ENCODE results near the gene FRYL. TPM values are rescaled to one million over a fixed set of nuclear protein-coding genes. Genes with fewer than 3 reads are reported as not detected.
"Not testable (repeated sequence)": the region's sequence is repeated elsewhere in the genome, so short reads cannot be mapped to it uniquely, and the experiment has no call there.

The FRYL gene
- polyA plus RNA-seq, 1 donor from 2014 or later = 29.6 TPM

GRCh38 chr4:48654015-48654664 is 125.9 kb downstream of the FRYL start:
- H3K27me3 Mint-ChIP-seq = no peaks in the 10 kb centered on the region
- no peaks in the 10 kb centered on the region for H3K9me3 Mint-ChIP-seq
- H3K4me3 Mint-ChIP-seq = no peak overlapping the region
- H3K27ac Mint-ChIP-seq = peak overlapping the region in 1 of 3 donors; percentile 10
- H3K36me3 Mint-ChIP-seq = peaks cover 3% of the 10 kb centered on the region
- H3K4me1 Mint-ChIP-seq = peaks cover 20 to 26% (median 23%) of the 10 kb centered on the region in 3 donors

DNA sequence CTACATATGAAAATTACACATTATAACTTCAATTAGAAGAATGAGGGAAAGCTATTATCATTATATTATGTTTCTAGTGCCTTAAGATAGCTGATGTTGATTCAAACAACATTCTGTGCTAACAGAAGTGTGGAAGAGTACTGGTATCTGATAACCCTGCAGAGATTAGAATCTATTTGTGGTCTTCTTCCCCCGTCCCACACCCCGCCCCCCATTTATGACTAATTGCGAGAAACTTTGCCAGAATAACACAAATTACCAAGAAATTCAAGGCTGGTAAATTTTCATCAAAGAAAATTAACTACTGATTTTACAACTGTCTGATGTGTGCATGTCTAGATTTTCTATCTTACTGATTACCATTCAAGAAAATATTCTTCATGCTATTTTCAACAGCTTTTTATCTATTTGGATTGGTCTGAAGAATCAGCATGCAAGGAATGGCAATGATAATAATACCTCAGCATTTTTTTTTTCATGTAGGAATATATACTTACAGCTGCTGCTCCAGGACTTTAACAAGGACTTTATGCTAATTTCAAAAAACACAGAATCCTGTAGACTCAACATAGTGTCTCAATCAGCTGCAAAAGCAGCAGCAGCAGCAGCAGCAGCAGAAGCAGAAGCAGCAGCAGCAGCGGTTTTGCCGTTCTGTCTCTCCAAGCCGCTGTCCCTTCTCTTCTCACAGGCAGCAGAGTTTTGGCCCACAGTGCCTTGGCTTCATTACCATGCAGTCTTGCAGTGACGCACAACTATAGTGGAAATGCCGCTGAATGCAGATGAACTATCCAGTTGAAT is 126.7 kb downstream of the FRYL start:
- no peak overlapping the region for H3K27ac Mint-ChIP-seq
- H3K4me3 Mint-ChIP-seq = no peak overlapping the region
- H3K9me3 Mint-ChIP-seq = no peaks in the 10 kb centered on the region
- peaks cover 23 to 26% (median 23%) of the 10 kb centered on the region in 3 donors for H3K4me1 Mint-ChIP-seq
- H3K36me3 Mint-ChIP-seq = peaks cover 3% of the 10 kb centered on the region
- no peaks in the 10 kb centered on the region for H3K27me3 Mint-ChIP-seq

- H3K27ac Mint-ChIP-seq = no peak overlapping the region
- no peak overlapping the region for H3K4me3 Mint-ChIP-seq
- no peaks in the 10 kb centered on the region for H3K9me3 Mint-ChIP-seq
- peaks cover 19 to 26% (median 24%) of the 10 kb centered on the region in 3 donors for H3K4me1 Mint-ChIP-seq
- no peaks in the 10 kb centered on the region for H3K27me3 Mint-ChIP-seq
- peaks cover 5% of the 10 kb centered on the region for H3K36me3 Mint-ChIP-seq
Observed at GRCh38 chr4:48651914-48652313, 128.2 kb downstream of the FRYL start.

DNA sequence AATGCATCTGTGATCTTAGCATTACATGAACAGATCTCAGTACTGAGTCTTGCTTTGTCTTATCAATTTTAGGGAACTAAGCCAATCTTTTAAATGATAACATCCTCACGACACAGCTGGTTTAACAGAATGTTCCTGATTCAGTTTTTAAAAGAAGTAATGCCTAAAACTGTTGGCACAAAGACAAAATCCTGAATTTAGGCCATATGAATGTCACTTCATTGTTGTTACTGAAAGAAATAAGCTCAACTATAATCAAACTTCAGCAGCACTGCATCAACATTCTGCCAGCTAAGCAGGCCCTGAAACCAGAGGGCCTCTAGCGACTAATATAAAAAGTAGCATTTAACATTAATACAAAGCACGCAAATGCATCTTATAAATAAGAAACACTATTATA is 130.6 kb downstream of the FRYL start:
- Mint-ChIP-seq H3K27me3 (no peaks in the 10 kb centered on the region), H3K9me3 (no peaks in the 10 kb centered on the region), H3K4me1 (peaks cover 16 to 27% (median 17%) of the 10 kb centered on the region in 3 donors)

DNA sequence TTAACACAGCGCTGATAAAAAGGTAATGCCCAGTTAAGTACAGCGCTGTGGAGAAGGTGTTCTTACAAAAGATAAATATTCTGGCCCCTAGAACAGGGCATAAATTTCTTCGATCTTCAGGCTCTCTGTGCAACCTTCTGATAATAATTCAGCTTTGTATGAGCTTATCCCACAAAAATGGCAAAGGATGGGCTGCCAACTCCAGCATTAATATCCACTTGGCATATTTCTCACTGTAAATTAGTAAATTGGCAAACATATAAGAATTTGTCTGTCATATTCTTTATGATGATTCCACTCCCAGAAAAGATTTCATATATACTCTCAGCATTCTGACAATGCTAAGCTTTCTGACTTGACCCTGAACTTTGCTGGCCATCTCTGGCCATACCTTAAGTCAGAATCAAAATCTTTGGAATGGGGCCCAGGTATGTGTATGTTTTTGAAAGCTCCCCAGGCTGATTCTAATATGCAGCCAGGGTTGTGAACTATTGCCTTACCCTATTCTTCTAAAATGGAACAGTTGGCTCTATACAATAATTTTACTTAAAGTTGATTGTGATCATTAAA is 134.8 kb downstream of the FRYL start:
- no peaks in the 10 kb centered on the region for H3K27me3 Mint-ChIP-seq
- H3K9me3 Mint-ChIP-seq = no peaks in the 10 kb centered on the region
- H3K4me1 Mint-ChIP-seq = peaks cover 6 to 29% (median 15%) of the 10 kb centered on the region in 3 donors
- H3K36me3 Mint-ChIP-seq = peaks cover 4% of the 10 kb centered on the region
- no peak overlapping the region for H3K27ac Mint-ChIP-seq
- no peak overlapping the region for H3K4me3 Mint-ChIP-seq

More for the DNA sequence above, 130.6 kb downstream of the FRYL start:
- Mint-ChIP-seq H3K4me3 (no peak overlapping the region), H3K27ac (no peak overlapping the region), H3K36me3 (peaks cover 4% of the 10 kb centered on the region)

GRCh38 chr4:48642421-48643374 is 137.4 kb downstream of the FRYL start:
- Mint-ChIP-seq H3K4me3 (no peak overlapping the region), H3K27me3 (no peaks in the 10 kb centered on the region), H3K27ac (no peak overlapping the region), H3K36me3 (peaks cover 3% of the 10 kb centered on the region), H3K9me3 (no peaks in the 10 kb centered on the region), H3K4me1 (peaks cover 8 to 25% (median 25%) of the 10 kb centered on the region in 3 donors)

DNA sequence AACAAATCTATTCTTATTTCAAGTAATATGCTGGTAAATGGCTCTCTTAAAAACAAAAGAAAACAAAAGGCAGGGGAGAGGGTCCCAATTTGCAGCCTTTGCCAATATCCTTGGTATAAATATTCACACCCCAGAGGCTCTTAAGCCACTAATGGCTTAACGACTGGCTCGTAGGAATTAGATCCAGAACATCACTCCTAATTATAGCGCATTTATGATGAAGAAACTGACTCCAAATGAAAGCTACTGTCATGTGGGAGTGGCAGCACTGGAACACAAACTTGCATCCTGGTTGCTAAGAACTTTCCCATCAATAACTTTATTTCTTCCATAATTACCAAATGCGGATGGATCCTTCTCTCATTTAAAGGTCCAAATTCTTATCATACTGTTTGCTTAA is 138.7 kb downstream of the FRYL start:
- Mint-ChIP-seq H3K27ac (no peak overlapping the region), H3K36me3 (peaks cover 3% of the 10 kb centered on the region), H3K4me3 (no peak overlapping the region), H3K27me3 (no peaks in the 10 kb centered on the region), H3K4me1 (peaks cover 8 to 25% (median 21%) of the 10 kb centered on the region in 3 donors), H3K9me3 (no peaks in the 10 kb centered on the region)

DNA sequence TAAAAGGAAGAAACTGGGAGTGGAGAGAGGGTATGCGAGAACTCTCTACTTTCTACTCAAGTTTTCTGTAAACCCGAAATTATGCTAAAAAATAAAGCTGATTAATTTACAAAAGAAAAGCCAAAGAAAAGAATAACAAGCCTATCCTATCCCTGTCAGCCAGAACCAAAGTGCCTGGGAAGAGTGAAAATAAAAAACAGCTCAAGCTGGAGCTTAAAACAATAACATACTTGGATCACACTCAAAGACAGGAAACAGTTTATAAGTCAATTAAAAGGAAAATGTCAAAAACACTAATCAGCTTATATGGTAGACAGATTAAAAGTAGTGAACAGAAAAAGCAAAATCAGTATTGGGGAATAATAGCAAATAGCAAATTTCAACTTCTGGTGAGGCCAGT is 139.4 kb downstream of the FRYL start:
- Mint-ChIP-seq H3K27ac (no peak overlapping the region), H3K27me3 (no peaks in the 10 kb centered on the region), H3K9me3 (no peaks in the 10 kb centered on the region), H3K4me3 (no peak overlapping the region), H3K4me1 (peaks cover 8 to 25% (median 19%) of the 10 kb centered on the region in 3 donors), H3K36me3 (peaks cover 3% of the 10 kb centered on the region)

DNA sequence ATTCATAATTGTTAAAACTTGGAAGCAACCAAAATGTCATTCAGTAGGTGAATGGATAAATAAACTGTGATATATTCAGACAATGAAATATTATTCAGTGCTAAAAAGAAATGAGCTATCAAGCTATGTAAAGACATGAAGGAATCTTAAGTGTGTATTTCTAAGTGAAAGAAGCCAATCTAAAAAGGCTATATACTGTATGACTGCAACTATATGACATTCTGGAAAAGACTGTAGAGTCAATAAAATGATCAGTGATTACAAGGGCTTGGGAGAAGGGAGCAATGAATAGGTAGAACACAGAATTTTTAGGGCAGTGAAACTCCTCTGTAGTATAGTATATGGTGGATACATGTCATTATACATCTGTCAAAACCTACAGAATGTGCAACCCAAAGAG is 139.9 kb downstream of the FRYL start:
- Mint-ChIP-seq H3K27me3 (no peaks in the 10 kb centered on the region), H3K27ac (no peak overlapping the region), H3K9me3 (no peaks in the 10 kb centered on the region), H3K36me3 (peaks cover 3% of the 10 kb centered on the region), H3K4me1 (peaks cover 8 to 23% (median 17%) of the 10 kb centered on the region in 3 donors), H3K4me3 (no peak overlapping the region)

- no peaks in the 10 kb centered on the region for H3K27me3 Mint-ChIP-seq
- no peaks in the 10 kb centered on the region for H3K9me3 Mint-ChIP-seq
- H3K27ac Mint-ChIP-seq = no peak overlapping the region
- no peak overlapping the region for H3K4me3 Mint-ChIP-seq
- H3K36me3 Mint-ChIP-seq = peaks cover 3% of the 10 kb centered on the region
- H3K4me1 Mint-ChIP-seq = peaks cover 8 to 20% (median 16%) of the 10 kb centered on the region in 3 donors
Observed at GRCh38 chr4:48639807-48640206, 140.3 kb downstream of the FRYL start.

DNA sequence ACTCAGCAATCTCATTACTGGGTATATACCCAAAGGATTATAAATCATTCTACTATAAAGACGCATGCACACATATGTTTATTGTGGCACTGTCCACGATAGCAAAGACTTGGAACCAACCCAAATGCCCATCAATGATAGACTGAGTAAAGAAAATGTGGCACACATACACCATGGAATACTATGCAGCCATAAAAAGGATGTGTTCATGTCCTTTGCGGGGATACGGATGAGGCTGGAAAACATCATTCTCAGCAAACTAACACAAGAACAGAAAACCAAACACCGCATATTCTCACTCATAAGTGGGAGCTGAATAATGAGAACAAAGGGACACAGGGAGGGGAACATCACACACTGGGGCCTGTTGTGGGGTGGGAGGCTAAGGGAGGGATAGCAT is 141.5 kb downstream of the FRYL start:
- H3K9me3 Mint-ChIP-seq, H3K27me3 Mint-ChIP-seq, H3K4me3 Mint-ChIP-seq, H3K36me3 Mint-ChIP-seq: not testable (repeated sequence)
- Mint-ChIP-seq H3K4me1 (peaks cover 8 to 20% (median 16%) of the 10 kb centered on the region in 3 donors), H3K27ac (peak overlapping the region in 1 of 3 donors; percentile 17)

GRCh38 chr4:48636911-48637310 is 143.2 kb downstream of the FRYL start:
- Mint-ChIP-seq H3K36me3 (peaks cover 3% of the 10 kb centered on the region), H3K4me3 (no peak overlapping the region), H3K27me3 (no peaks in the 10 kb centered on the region), H3K9me3 (no peaks in the 10 kb centered on the region), H3K27ac (no peak overlapping the region), H3K4me1 (peaks cover 8 to 20% (median 11%) of the 10 kb centered on the region in 3 donors)

- no peak overlapping the region for H3K4me3 Mint-ChIP-seq
- H3K9me3 Mint-ChIP-seq = no peaks in the 10 kb centered on the region
- H3K27me3 Mint-ChIP-seq = no peaks in the 10 kb centered on the region
- no peak overlapping the region for H3K27ac Mint-ChIP-seq
- H3K4me1 Mint-ChIP-seq = peaks cover 8 to 19% (median 10%) of the 10 kb centered on the region in 3 donors
- H3K36me3 Mint-ChIP-seq = peaks cover 3% of the 10 kb centered on the region
Observed at GRCh38 chr4:48635980-48636379, 144.1 kb downstream of the FRYL start.

DNA sequence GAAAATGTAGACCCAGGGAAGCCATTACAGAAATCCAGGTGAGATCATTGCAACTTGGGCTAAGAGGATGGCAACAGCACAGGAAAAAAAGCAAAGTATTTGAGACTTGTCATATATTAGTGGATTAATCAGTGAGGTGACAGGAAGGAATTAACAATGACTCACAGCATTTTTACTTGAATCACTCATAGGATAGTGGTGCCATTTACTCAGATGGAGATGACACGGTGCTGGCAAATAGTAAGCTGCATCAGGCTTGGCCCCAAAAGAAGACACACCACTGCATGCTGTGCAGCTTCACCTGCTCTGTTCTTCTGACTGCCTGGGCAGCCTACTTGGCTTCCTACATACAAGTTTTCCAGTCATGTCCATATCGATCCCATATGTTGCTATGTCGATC is 144.8 kb downstream of the FRYL start:
- Mint-ChIP-seq H3K9me3 (no peaks in the 10 kb centered on the region), H3K4me1 (peaks cover 4 to 13% (median 8%) of the 10 kb centered on the region in 3 donors), H3K36me3 (peaks cover 3% of the 10 kb centered on the region), H3K27me3 (no peaks in the 10 kb centered on the region), H3K4me3 (no peak overlapping the region), H3K27ac (no peak overlapping the region)
